ENCODE data around the gene MYOCOS. TPM values are rescaled to one million over a fixed set of nuclear protein-coding genes. Genes with fewer than 3 reads are reported as not detected.

The MYOCOS gene
- total RNA-seq, 2 experiments from 2014 or later: 0.14 TPM; not detected in 1

GRCh38 chr1:171581766-171582165, 40.3 kb upstream of the MYOCOS start:
- H3K27ac Mint-ChIP-seq: peak overlapping the region; percentile 11
- peaks cover 90% of the 10 kb centered on the region for H3K36me3 ChIP-seq (ENCODE audit: insufficient read depth, low read length)
- peaks cover 94% of the 10 kb centered on the region for H3K36me3 Mint-ChIP-seq (ENCODE audit: low read depth)
- no peaks in the 10 kb centered on the region for H3K27me3 Mint-ChIP-seq
- DNase-seq (no peak), ATAC-seq (ENCODE audit: poor library complexity) (no peak)
- H3K4me1 ChIP-seq (ENCODE audit: insufficient read depth, low read length): no peaks in the 10 kb centered on the region
- no peaks in the 10 kb centered on the region for H3K27me3 ChIP-seq (ENCODE audit: control insufficient read depth in 1 of 2, insufficient read depth in 2 of 2, low read length in 2 of 2)
- H3K4me3 Mint-ChIP-seq: no peak overlapping the region
- H3K4me1 Mint-ChIP-seq (ENCODE audit: low read depth): peaks cover 9% of the 10 kb centered on the region
- no peak overlapping the region for H3K27ac ChIP-seq (ENCODE audit: low read depth in 1 of 2, low read length in 2 of 2)
- ChIA-PET CTCF (interaction anchor here (1.3 kb wide), 1 partner anchor 97 kb away, joined by 3 read pairs; the partner anchor contains the start of gene PRRC2C), POLR2A (interaction anchor here (0.9 kb wide), 1 partner anchor 97 kb away, joined by 3 read pairs; the partner anchor contains the start of gene PRRC2C)
- no peak overlapping the region for H3K4me3 ChIP-seq (ENCODE audit: low read length)
- no peaks in the 10 kb centered on the region for H3K9me3 ChIP-seq (ENCODE audit: control insufficient read depth in 1 of 2, insufficient read depth in 1 of 2, low read length in 2 of 2)
- intact Hi-C loops (cut with DNase I, micrococcal nuclease): loop anchor here in 1 of 2 experiments (5.0 to 10.0 kb wide), 2 partner anchors 44 to 153 kb away; no protein-coding TSS in a partner anchor
- no peak for TF ChIP-seq CTCF (IDR thresholded peaks at IDR 0.05)
- no peaks in the 10 kb centered on the region for H3K9me3 Mint-ChIP-seq

GRCh38 chr1:171582589-171582988, 39.5 kb upstream of the MYOCOS start:
- TF ChIP-seq CTCF (IDR thresholded peaks at IDR 0.05): no peak
- H3K27me3 Mint-ChIP-seq: no peaks in the 10 kb centered on the region
- intact Hi-C loops (cut with DNase I, micrococcal nuclease): loop anchor here in 1 of 2 experiments (5.0 to 10.0 kb wide), 2 partner anchors 45 to 152 kb away; no protein-coding TSS in a partner anchor
- ATAC-seq (ENCODE audit: poor library complexity): no peak
- Histone ChIP-seq H3K4me3 (ENCODE audit: low read length) (no peak overlapping the region), H3K36me3 (ENCODE audit: insufficient read depth, low read length) (peaks cover 90% of the 10 kb centered on the region), H3K9me3 (ENCODE audit: control insufficient read depth in 1 of 2, insufficient read depth in 1 of 2, low read length in 2 of 2) (no peaks in the 10 kb centered on the region), H3K27me3 (ENCODE audit: control insufficient read depth in 1 of 2, insufficient read depth in 2 of 2, low read length in 2 of 2) (no peaks in the 10 kb centered on the region), H3K4me1 (ENCODE audit: insufficient read depth, low read length) (no peaks in the 10 kb centered on the region), H3K27ac (ENCODE audit: low read depth in 1 of 2, low read length in 2 of 2) (no peak overlapping the region)
- H3K9me3 Mint-ChIP-seq: no peaks in the 10 kb centered on the region
- peaks cover 94% of the 10 kb centered on the region for H3K36me3 Mint-ChIP-seq (ENCODE audit: low read depth)
- no peak overlapping the region for H3K27ac Mint-ChIP-seq
- ChIA-PET POLR2A (interaction anchor here (0.6 kb wide), 1 partner anchor 157 kb away, joined by 3 read pairs; no protein-coding TSS in a partner anchor), CTCF (interaction anchor here (0.6 to 1.2 kb wide), 2 partner anchors 16 to 921 kb away, joined by 3 read pairs; no protein-coding TSS in a partner anchor)
- H3K4me1 Mint-ChIP-seq (ENCODE audit: low read depth): peaks cover 9% of the 10 kb centered on the region
- no peak for DNase-seq
- no peak overlapping the region for H3K4me3 Mint-ChIP-seq

GRCh38 chr1:171583591-171584201, 38.3 kb upstream of the MYOCOS start:
- Mint-ChIP-seq H3K4me3 (no peak overlapping the region), H3K36me3 (ENCODE audit: low read depth) (peaks cover 92% of the 10 kb centered on the region), H3K4me1 (ENCODE audit: low read depth) (peaks cover 9% of the 10 kb centered on the region), H3K27ac (no peak overlapping the region), H3K9me3 (no peaks in the 10 kb centered on the region), H3K27me3 (no peaks in the 10 kb centered on the region)
- DNase-seq (no peak), ATAC-seq (ENCODE audit: poor library complexity) (no peak)
- intact Hi-C loops (cut with DNase I, micrococcal nuclease): loop anchor here in 1 of 2 experiments (5.0 to 10.0 kb wide), 2 partner anchors 46 to 151 kb away; no protein-coding TSS in a partner anchor
- no peaks in the 10 kb centered on the region for H3K9me3 ChIP-seq (ENCODE audit: control insufficient read depth in 1 of 2, insufficient read depth in 1 of 2, low read length in 2 of 2)
- no peak overlapping the region for H3K27ac ChIP-seq (ENCODE audit: low read depth in 1 of 2, low read length in 2 of 2)
- CTCF ChIA-PET: interaction anchor here (1.2 kb wide), 2 partner anchors 17 to 99 kb away, joined by 3 read pairs; no protein-coding TSS in a partner anchor
- H3K27me3 ChIP-seq (ENCODE audit: control insufficient read depth in 1 of 2, insufficient read depth in 2 of 2, low read length in 2 of 2): no peaks in the 10 kb centered on the region
- H3K4me1 ChIP-seq (ENCODE audit: insufficient read depth, low read length): no peaks in the 10 kb centered on the region
- POLR2A ChIA-PET: no interaction called here
- no peak overlapping the region for H3K4me3 ChIP-seq (ENCODE audit: low read length)
- TF ChIP-seq CTCF (IDR thresholded peaks at IDR 0.05): no peak
- H3K36me3 ChIP-seq (ENCODE audit: insufficient read depth, low read length): peaks cover 90% of the 10 kb centered on the region
